Activated T-cell treated with anti-CD3 and anti-CD28 coated beads for 4 hours (primary cell): ENCODE results near the gene NLRP11.
"Not testable (repeated sequence)": the region's sequence is repeated elsewhere in the genome, so short reads cannot be mapped to it uniquely, and the experiment has no call there.

ENCODE experiments used
- DNase-seq: peaks from one replicate; pipeline ENCODE4 v3.0.0-alpha.2; 2020

NLRP11 gene

DNA sequence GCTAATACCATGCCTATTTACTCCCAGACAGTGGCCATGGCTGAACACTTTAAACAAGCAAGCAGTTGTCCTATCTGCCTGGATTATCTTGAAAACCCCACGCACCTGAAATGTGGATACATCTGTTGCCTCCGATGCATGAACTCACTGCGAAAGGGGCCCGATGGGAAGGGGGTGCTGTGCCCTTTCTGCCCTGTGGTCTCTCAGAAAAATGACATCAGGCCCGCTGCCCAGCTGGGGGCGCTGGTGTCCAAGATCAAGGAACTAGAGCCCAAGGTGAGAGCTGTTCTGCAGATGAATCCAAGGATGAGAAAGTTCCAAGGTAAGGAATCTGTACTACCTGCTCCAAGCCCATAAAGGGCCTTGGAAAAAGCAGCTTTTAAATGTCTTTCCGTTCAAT lies 54.3 kb downstream of the NLRP11 start:
- DNase-seq: no peak

DNA sequence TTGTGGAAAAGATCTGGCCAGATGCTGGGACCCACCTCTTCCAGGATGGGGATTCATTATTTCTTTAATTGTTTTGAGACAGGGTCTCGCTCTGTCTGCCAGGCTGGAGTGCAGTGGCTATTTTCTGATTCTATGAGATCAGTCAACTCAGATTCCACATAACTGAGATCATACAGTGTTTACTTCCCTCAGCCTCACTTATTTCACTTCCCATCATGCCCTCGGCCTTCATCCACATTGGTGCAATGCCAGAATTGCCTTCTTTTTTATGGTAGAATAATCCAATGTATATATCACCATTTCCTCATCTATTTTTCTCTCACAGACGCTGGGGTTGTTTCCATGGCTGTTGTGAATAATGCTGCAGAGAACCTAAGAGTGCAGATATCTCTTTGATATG lies 62.2 kb downstream of the NLRP11 start:
- not testable (repeated sequence) for DNase-seq

- DNase-seq: not testable (repeated sequence)
Observed at GRCh38 chr19:55768818-55769217, 63.0 kb downstream of the NLRP11 start, which contains the start of gene RFPL4AL1. TSS of gene RFPL4AL1 (plus strand) at chr19:55769118. CDS start at chr19:55771805, 2,687 bp downstream.

DNA sequence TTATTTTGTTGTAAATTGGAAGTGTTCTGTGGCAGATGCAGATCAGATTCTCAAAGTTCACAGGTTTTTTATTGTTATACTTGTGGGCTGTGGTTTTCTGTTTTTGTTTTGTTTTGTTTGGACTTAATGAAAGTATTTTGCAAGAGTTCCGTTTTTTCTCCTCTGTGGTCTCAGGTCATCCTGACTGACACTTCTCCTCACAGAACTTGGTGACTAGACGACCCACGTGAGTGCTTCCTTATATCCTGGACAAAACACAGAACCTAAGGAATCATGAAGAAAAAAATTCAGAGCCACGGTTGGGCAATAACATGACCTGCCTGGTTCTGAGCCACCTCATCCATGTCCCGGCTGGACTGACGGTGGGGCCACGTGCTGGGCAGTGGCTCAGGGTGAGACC lies 65.3 kb downstream of the NLRP11 start:
- no peak for DNase-seq

DNA sequence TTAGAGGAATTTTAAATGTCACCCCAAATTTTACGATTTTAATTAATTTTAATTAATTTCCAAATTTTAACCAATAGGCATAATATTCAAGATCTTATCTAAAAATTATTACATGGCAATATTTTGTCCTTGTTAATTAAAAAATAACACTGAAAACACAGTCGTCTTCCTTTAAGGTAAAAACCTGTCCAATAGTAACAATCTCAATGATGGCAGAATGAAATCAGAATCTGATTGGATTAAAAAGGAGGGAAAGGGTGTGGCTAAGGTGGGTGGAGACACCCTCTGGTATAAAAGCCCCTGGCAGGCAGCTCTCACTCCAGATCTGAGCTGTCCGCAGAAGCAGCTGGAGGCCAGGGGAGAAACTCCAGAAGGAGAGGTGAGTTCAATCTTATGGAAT lies 73.0 kb downstream of the NLRP11 start, which contains the start of gene RFPL4A:
Gene RFPL4A, plus strand, starts transcription at position 301 of the 400 bp plus-strand sequence. CDS start 2,704 bp downstream, outside the sequence.
- not testable (repeated sequence) for DNase-seq

GRCh38 chr19:55756808-55757207 lies 75.0 kb downstream of the NLRP11 start:
- not testable (repeated sequence) for DNase-seq

DNA sequence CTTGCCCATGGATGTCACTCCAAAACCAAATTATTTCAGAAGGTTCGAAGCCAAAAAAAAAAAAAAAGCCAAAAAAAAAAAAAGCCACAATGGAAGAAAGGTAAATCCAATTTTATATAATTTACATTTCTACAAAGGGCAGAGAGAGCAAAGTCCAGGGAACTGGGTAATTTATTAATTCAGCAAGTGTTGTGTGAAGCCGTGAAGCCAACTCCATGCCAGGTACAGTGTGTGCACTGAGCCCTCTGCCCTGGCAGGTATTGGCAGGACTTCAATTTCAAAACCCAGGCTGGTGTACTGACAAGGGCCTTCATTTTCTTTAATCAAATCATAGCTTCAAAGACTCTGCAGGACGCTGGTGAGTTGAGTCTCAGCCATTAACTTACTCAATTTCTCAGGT lies 78.4 kb downstream of the NLRP11 start:
- DNase-seq: no peak

GRCh38 chr19:55750715-55751114 lies 81.1 kb downstream of the NLRP11 start:
- no peak for DNase-seq

DNA sequence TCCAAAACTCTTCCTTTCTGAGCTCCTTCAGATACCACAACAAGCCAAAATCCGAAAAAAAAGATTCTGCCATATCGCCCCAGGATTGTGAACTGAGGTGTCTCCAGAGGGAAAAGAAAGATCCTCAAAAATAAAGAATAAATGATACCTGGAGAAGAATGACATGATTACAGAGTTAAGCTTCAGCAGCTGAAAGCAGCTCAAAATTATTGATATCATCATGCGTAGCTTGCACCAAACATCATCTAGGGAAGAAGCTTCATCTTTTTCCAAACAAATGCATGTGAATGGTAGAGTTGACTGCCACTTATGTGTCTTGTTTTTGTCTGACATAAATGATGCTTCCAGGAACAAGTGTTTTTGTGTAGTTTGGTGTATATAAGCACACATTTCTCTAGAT lies 93.5 kb downstream of the NLRP11 start, which contains the start of gene NLRP9:
Gene NLRP9, minus strand, starts transcription at position 101 of the 400 bp plus-strand sequence. Its CDS starts 28 bp downstream, at position 73.
- DNase-seq: no peak
